Body of pancreas (tissue), 4 donors: Measurements from ENCODE around the gene CARD11. TPM values are rescaled to one million over a fixed set of nuclear protein-coding genes. Genes with fewer than 3 reads are reported as not detected.
A peak's percentile ranks its signal among the peaks of the same experiment; 100 is the strongest.

ENCODE experiments used
- ATAC-seq: fragments of 150-250 bp; one replicate; pipeline ENCODE4 v1.9.1; 2016
- DNase-seq, 4 donors: peaks; one replicate each; pipeline ENCODE4 v3.0.0-alpha.2; 2019
- H3K27ac ChIP-seq, 4 donors: fragments of 200-600 bp; sonication (generic); 1 replicate in 3 of 4; 2 replicates in 1 of 4; pipeline versions ENCODE4 v1.5.1 to v1.6.1; 2016 to 2019; ENCODE audit warnings: mild to moderate bottlenecking in 1 of 4, mixed read lengths in 1 of 4, moderate library complexity in 1 of 4
- H3K27me3 ChIP-seq, 2 donors: fragments of 200-600 bp; sonication (generic); one replicate each; pipeline ENCODE4 v1.6.0; 2016; ENCODE audit warnings: mild to moderate bottlenecking in 1 of 2
- H3K36me3 ChIP-seq, 2 donors: fragments of 200-600 bp; sonication (generic); replicated peaks in 1 of 2; 2 replicates each; pipeline ENCODE4 v1.5.1; 2016; ENCODE audit warnings: low read depth in 2 of 2; ENCODE audit not compliant: insufficient read depth in 1 of 2
- H3K4me1 ChIP-seq: fragments of 200-600 bp; sonication (generic); one replicate; pipeline ENCODE4 v1.6.0; 2016
- H3K4me3 ChIP-seq, 2 donors: fragments of 200-600 bp; sonication (generic); 1 replicate in 1 of 2; 2 replicates in 1 of 2; pipeline ENCODE4 v1.5.1; 2016 to 2019
- H3K9me3 ChIP-seq, 3 donors: fragments of 200-600 bp; sonication (generic); 1 replicate in 2 of 3; 2 replicates in 1 of 3; pipeline ENCODE4 v1.5.1; 2016
- POLR2A ChIP-seq, 3 donors: fragments of 450-650 bp; IDR thresholded peaks; one replicate each; pipeline ENCODE4 v1.6.1; 2016; ENCODE audit warnings: antibody characterized with exemption in 3 of 3, mild to moderate bottlenecking in 2 of 3
- WGBS, 2 donors: methylation state at CpG; one replicate each; pipeline ENCODE4 v1.1.5; 2017; 5-methylcytosine and 5-hydroxymethylcytosine counted together
- intact Hi-C: fragments of 100-400 bp; cut with DNase I; formaldehyde crosslinking; loops from one replicate; pipeline ENCODE4 v1.15.1; 2023
- total RNA-seq, 2 donors: library from RNA; depleted of rRNA; stranded (reverse); fragments of >200 nt; gene quantifications; one replicate each; pipeline ENCODE4 v1.1.0, GENCODE V29; 2016
- TF ChIP-seq, protein P1 (sequence below), 7 experiments: fragments of 450-650 bp in 4 of 7; fragments of 200-600 bp in 3 of 7; sonication (generic) in 3 of 7; IDR thresholded peaks; one replicate each; pipeline ENCODE4 v1.5.1; 2016 to 2019; ENCODE audit warnings: antibody characterized with exemption in 7 of 7

The CARD11 gene
- total RNA-seq, 2 donors from 2014 or later: 2.0 to 3.4 TPM

DNA sequence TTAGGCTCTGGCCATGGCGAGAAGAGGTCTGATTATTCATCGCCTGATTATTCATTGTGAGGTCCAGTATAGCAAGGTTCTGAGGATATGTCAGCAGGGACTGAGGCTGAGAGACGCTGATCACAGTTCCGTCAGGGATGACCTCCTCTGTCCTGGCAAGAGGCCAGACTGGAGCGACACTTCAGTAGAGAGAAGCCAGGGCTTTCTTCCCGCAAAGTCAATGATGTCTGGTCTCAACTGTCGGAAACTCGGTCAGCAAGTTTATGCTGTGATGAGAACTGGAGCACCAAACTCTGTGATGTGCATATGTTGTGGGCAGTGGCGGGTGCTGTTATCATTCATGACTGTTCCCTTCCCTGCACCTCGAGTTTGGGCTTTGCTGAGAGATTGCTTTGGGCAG is 170.5 kb downstream of the CARD11 start:
- no peak for DNase-seq
- Histone ChIP-seq H3K4me1 (no peaks in the 10 kb centered on the region), H3K4me3 (no peak overlapping the region), H3K36me3 (no peaks in the 10 kb centered on the region), H3K9me3 (no peaks in the 10 kb centered on the region), H3K27ac (no peak overlapping the region), H3K27me3 (no peaks in the 10 kb centered on the region)
- no peak for TF ChIP-seq POLR2A (IDR thresholded peaks at IDR 0.05)
- TF ChIP-seq, protein P1, sequence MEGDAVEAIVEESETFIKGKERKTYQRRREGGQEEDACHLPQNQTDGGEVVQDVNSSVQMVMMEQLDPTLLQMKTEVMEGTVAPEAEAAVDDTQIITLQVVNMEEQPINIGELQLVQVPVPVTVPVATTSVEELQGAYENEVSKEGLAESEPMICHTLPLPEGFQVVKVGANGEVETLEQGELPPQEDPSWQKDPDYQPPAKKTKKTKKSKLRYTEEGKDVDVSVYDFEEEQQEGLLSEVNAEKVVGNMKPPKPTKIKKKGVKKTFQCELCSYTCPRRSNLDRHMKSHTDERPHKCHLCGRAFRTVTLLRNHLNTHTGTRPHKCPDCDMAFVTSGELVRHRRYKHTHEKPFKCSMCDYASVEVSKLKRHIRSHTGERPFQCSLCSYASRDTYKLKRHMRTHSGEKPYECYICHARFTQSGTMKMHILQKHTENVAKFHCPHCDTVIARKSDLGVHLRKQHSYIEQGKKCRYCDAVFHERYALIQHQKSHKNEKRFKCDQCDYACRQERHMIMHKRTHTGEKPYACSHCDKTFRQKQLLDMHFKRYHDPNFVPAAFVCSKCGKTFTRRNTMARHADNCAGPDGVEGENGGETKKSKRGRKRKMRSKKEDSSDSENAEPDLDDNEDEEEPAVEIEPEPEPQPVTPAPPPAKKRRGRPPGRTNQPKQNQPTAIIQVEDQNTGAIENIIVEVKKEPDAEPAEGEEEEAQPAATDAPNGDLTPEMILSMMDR (IDR thresholded peaks at IDR 0.05): no peak
- 35 to 60% methylated on average over 4 to 10 of the region's 10 CpGs for WGBS, 2 donors
- no peak for ATAC-seq
- intact Hi-C loops: no loop called here

DNA sequence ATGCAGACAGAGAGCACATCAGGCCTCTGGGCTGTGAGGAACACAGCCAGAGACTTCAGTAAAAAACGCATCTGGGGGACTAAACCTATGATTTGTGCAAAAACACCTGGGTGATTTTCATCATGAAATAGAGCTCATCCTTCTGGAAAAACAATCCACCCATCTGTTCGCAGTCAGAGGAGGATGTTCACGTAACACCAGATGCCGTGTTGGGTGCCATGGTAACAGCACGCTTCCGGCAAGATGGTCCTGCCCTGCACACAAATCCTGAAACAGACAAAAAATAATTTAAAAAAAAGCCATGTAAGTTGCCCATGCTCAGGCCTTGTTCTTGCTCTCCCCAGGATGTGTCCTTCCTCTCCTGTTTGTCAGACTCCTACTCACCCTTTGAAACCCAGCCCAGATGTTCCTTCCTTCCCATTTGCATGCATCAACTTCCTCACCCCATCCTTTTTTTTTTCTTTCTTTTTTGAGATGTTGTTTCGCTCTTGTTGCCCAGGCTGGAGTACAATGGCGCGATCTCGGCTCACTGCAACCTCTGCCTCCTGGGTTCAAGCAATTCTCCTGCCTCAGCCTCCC is 171.3 kb downstream of the CARD11 start:
- TF ChIP-seq, protein P1 (IDR thresholded peaks at IDR 0.05): no peak
- H3K27me3 ChIP-seq: no peaks in the 10 kb centered on the region
- no peak for DNase-seq
- no peak overlapping the region for H3K27ac ChIP-seq
- 82 to 89% methylated on average over 9 to 10 of the region's 10 CpGs for WGBS, 2 donors
- H3K4me1 ChIP-seq: no peaks in the 10 kb centered on the region
- intact Hi-C loops: no loop called here
- no peak overlapping the region for H3K4me3 ChIP-seq
- no peaks in the 10 kb centered on the region for H3K36me3 ChIP-seq
- no peak for ATAC-seq
- H3K9me3 ChIP-seq: no peaks in the 10 kb centered on the region

DNA sequence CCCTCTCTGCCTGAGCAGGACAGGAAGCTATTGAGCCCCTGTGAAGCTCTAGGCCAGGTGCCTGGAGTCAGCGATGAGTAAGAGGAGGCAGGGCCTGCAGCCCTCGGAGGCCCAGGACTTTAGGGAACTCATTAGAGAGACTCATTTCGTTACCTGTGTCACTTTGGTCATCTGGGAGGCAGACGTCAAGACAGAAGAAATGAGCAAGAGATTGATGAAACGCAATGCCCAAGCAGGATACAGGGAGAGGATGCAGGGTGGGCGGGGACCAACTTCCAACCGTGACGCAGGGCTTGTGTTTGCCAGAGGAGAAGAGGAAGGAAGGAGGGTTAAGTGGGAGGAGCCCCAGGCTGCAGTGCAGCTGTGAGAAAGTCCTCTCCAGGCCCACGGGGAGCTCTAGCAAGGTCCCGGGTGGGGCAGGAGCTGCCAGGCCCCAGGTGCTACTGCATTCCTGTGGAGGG is 173.2 kb downstream of the CARD11 start:
- Histone ChIP-seq H3K36me3 (no peaks in the 10 kb centered on the region), H3K4me3 (no peak overlapping the region), H3K9me3 (no peaks in the 10 kb centered on the region), H3K27me3 (no peaks in the 10 kb centered on the region), H3K27ac (no peak overlapping the region), H3K4me1 (no peaks in the 10 kb centered on the region)
- DNase-seq: peak; percentile 24 to 72 (median 42)
- 28 to 39% methylated on average over 9 to 10 of the region's 10 CpGs for WGBS, 2 donors
- peak; percentile 52 for ATAC-seq
- intact Hi-C loops: no loop called here
- no peak for TF ChIP-seq POLR2A (IDR thresholded peaks at IDR 0.05)
- TF ChIP-seq, protein P1 (IDR thresholded peaks at IDR 0.05): no peak

DNA sequence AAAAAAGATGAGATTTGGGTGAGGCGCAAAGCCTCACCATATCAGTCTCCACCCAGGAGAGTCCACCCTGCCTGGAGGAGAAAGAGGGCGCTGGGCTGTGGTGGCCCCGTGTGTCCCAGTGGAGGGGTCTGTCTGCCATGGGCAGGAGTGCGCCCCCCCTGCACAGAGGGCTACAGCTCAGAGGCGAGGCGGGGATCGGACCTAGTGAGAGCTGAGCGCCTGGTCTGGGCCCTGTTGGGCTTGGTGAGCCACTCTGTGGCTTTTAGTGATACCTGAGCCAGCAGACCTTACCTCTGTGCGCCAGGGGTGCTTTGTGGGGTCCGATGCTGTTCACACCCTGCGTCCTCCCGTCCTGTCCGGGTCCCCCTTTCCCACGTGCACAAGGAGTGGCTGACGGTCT is 173.7 kb downstream of the CARD11 start:
- Histone ChIP-seq H3K4me1 (no peaks in the 10 kb centered on the region), H3K4me3 (no peak overlapping the region), H3K9me3 (no peaks in the 10 kb centered on the region), H3K36me3 (no peaks in the 10 kb centered on the region), H3K27ac (no peak overlapping the region), H3K27me3 (no peaks in the 10 kb centered on the region)
- DNase-seq (no peak), ATAC-seq (no peak)
- TF ChIP-seq, protein P1 (IDR thresholded peaks at IDR 0.05): no peak
- TF ChIP-seq POLR2A (IDR thresholded peaks at IDR 0.05): no peak
- 75 to 81% methylated on average over 9 to 15 of the region's 15 CpGs for WGBS, 2 donors
- intact Hi-C loops: no loop called here

DNA sequence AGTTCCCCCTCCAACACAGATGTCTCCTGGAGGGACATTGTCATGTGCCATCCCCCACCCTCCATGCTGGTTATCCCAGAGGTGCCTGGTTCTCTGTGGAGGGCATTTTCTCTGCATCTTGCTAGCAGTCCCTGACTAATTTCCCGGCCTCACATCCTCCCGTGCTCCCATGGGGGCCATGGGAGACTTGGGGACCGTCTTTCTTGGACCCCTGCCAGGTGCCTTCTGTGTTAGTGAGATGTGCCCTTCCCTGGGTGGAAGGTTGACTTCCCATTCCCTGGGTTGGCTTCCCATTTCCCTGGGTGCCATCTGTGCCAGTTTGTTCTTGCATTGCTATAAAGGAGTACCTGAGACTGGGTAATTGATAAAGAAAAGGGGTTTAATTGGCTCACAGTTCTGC is 177.1 kb downstream of the CARD11 start:
- Histone ChIP-seq H3K4me1 (no peaks in the 10 kb centered on the region), H3K4me3 (no peak overlapping the region), H3K36me3 (no peaks in the 10 kb centered on the region), H3K27ac (no peak overlapping the region), H3K27me3 (no peaks in the 10 kb centered on the region), H3K9me3 (no peaks in the 10 kb centered on the region)
- intact Hi-C loops: no loop called here
- ATAC-seq (no peak), DNase-seq (no peak)
- TF ChIP-seq, protein P1 (IDR thresholded peaks at IDR 0.05): no peak
- TF ChIP-seq POLR2A (IDR thresholded peaks at IDR 0.05): no peak
- 20 to 22% methylated on average over 3 of the region's 3 CpGs for WGBS, 2 donors
